Stimulated activated CD4-positive, alpha-beta T cell treated with anti-CD3 and anti-CD28 coated beads, Interleukin-2, amount 100 ng/mL, for 48 hours (primary cell): ENCODE data around the gene ELAVL4.
"Not testable (repeated sequence)": the region's sequence is repeated elsewhere in the genome, so short reads cannot be mapped to it uniquely, and the experiment has no call there.

ENCODE experiments used
- DNase-seq, 2 donors: peaks; one replicate each; pipeline ENCODE4 v3.0.0-alpha.2; 2020

The ELAVL4 gene

DNA sequence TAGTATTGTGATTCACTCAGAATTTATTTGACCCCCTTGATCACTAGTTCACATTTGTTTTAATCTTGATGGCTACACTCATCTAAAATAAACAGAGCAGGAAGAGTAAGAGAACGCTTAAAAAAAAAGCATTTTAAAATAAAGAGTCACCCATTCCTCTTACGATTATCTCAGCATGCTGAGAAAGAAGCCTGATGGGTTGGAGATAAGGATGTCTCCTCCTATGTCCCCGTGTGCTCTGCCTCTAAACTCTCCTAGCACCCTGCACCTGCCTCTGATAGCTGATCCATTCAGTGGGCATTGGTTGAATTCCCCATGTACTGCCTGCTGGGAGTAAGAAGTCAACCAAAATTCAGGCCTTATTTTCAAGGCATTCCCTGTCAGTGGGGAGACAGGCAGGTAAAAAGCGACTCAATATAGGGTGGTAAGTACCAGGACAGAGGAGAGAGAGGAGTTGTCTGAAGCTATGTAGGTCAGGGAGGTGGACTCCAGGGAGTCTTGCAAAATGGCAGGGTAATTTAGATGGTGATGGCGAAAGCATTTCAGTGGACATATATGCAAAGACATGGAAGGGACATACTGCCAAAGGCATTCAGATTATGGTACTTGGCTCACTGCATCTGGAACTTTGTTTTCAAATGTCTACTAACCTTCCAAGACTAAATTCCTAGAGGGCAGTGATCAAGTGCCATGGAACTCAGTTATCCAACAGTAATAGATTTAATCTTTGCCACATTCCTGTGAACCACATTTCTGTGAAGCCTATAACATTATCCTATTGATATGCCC lies 18.4 kb downstream of the ELAVL4 start:
- no peak for DNase-seq

DNA sequence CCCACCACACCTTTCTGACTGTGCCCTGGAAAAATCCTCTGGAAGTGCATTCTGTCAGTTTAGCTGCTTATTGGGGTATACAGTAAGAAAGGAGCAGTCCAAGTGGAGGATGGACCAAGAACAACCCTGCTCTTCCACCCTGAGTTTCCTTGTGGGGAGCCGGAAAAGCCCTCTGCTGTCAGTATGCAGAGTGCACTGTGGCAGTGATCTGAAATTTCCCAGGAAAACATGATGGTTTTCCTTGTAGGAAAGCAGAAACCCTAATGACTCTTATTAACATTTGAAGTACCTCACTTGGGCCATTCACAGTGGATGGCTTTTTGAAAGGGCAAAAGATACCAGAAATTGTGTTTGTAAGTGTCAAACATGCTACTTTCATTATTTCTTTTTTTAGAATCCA lies 20.5 kb downstream of the ELAVL4 start:
- DNase-seq: no peak

- DNase-seq: no peak
Measured at GRCh38 chr1:50132347-50132894, 23.7 kb downstream of the ELAVL4 start.

DNA sequence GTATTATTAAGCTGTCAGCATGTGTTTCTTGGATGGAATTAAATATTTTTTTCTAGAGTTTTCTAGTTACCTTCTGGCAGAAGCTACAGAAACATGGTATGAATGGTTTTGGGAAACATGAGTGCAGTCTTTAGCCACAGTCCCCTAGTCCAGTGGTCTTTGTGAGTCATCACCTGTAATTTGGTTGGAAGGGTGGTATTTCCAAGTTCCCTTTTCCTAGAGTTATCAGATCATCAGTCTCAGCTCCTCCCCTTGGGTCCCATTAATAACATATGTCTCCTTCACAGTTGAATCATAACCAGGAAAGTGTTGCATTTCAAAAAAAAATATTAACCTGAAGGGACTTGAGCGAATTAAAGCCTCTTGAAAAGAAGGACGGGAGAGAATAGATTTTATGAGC lies 27.0 kb downstream of the ELAVL4 start:
- DNase-seq: no peak

DNA sequence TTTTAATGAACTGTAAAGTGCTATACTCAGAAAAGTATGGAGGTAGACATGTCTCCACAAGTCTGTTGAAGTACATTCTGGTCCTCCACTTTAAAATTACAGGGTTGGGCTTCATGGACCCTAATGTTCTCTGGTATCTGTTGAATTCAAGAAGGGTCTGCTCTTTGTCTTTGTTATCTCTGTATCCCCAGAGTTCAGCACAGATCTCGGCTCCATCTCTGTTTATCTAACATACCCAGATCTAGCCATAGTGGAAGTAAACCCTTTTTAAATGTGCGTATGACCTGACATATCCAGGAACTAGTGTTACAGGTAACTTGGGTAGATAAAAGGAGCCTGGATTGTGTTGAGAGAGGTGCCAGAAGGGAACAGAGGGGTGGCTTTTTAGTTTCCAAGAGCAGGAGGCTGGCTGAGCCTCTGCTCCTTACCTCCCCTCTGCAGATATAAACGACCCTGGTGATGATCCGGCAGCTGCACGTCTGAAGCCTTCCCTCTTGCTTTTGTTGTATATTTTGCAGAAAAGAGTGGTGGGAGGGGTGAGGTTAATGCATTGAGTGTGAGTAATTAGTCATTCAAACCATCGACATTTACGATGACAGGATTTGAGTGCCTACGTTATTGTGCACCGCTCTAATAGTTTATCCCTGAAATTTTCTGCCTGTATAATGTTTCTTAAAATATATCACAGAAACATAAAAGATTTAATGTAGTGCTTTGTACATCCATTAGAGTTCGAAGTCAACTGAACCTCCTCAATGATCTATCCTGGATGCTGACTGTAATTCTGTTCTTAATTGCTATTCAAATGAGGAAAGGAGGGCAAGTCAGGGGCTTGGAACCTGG lies 30.8 kb downstream of the ELAVL4 start:
- DNase-seq: no peak

DNA sequence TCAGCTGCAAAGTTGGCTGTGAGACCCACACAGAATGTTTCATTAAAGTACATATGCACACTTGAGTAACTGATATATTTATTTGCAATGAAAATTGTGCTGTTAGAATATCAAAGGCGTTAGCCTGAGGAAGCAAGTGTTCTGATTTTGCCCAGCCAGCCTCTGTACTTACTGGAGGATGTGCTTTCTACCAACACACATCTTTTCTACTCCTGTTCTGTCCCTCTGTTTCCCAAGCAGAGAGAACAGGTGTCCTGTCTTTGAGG lies 31.4 kb downstream of the ELAVL4 start:
- DNase-seq: no peak

GRCh38 chr1:50147191-50147850 lies 38.6 kb downstream of the ELAVL4 start:
- no peak for DNase-seq

DNA sequence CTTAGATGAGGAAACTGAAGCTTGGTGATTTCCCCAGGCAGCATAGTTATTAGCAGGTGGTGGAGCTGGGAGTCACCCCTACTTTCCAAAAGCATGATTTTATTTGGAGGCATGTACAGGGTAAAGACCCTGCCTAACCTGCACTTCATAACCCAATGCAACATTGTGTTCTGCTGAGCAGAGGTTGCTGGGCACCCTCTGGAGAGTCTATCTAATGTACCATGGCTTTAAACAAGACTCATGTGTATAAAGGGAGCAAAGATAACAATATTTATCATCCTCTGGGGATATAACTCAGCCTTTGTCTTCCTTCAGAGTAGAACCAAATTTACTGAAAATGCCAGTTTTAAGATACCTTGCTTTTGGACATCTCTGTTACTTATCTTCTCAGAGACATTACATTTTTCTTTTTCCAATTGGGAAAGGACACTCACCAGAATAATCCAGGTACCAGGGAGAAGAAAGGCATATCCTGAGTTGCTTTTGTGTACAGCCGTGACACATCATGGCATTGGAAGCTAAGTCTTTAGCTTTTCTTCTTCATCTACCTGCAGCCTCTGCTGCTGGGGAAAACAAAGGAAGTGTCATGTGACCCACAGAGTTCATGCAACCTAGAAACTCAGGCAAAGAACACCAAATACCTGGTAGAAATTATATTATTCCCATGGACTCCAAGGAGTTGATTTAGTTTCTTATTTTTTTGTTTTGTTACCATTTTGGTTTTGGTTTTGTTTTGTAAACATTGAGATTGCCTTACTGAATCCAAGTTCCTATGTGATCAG lies 39.6 kb downstream of the ELAVL4 start:
- DNase-seq: no peak

DNA sequence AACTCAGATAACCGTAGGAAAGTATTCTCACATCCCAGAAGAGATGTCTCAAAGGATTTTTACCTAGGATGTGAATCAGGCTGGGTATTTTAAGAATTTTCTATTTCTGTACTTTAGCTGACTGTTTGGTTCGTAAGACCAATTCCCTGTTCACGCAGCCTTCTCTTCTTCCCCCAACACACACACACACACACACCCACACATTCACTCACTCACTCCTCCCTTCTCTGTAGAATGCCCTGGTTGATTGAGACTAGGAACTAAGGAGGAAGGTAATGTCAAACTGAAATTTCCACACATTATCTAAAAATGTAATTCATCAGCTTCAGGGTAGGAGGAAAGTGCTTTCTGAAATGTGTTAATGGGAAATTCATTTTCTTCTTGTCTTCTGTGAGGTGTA lies 43.5 kb downstream of the ELAVL4 start:
- DNase-seq: no peak

DNA sequence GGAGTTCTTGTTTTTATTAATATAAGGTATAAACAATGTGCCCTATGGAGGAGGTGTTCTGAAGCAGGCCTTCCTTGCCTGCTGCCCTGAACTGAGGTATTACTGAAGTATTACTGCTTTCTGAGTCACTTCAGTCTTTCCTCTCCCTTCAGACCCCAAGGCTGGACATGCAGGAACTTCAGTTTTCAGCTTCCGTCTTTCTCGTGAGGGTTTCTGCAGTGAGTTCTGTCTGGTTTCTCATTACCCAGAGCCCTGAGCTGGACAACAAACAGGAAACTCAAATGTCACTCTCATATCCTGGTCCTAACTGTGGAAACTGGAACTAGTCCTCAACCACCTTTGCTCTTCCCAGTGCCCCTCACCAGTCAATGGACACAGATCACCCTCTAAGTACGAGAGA lies 46.8 kb downstream of the ELAVL4 start:
- no peak for DNase-seq

DNA sequence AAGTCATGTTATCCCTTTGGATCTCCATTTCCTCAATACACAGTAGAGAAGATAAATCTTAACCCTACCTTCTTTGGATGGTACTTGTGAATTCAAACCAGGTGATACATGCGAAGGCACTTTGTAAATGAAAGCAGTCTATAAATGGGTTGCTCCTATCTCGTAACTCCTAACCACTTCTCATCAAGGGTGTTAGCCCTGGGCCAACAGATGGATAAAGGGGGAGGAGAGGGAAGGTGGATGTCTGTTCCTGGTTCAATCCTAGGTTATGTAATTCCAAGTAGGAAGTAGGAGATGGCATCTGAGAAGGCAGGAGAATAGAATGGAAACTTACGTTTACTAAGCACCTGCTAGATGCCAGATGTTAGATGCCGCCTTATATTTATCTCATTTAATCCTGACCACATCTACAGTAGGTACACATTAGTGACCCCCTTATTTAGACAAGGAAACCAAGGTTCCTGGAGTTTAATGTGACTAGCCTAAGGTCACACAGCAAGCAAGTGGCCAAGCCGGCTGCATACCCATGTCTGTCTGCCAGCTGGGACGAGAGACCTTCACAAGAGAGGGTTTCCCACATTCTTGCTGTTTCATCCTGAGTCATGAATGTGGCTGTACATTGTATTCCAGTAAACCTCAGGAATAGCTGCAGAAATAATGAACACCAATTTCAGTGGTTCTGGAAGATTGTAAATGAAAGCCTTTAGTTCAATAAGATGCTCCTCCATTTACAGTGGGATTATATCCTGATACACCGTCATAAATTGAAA lies 47.7 kb downstream of the ELAVL4 start:
- no peak for DNase-seq

GRCh38 chr1:50157306-50157941 lies 48.7 kb downstream of the ELAVL4 start:
- DNase-seq: no peak

DNA sequence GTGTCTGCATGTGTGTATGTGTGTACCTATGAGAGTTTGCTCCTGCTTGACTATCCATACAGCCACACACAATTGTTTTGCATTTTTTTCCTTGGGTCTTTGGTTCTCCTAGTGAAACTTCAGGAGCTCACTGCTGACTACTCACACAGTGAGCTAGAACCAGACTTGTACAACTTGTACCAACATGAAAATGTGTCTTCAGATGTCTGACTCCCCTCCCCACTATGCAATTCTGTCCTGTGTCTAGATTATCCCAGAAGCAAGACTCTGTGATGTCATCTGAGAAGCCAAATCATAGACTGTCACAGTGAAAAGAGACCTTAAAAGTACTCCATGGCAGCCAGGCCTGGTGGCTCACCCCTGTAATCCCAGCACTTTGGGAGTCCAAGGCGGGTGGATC lies 49.7 kb downstream of the ELAVL4 start:
- no peak for DNase-seq

- DNase-seq: no peak
Measured at GRCh38 chr1:50163680-50164079, 55.0 kb downstream of the ELAVL4 start.

DNA sequence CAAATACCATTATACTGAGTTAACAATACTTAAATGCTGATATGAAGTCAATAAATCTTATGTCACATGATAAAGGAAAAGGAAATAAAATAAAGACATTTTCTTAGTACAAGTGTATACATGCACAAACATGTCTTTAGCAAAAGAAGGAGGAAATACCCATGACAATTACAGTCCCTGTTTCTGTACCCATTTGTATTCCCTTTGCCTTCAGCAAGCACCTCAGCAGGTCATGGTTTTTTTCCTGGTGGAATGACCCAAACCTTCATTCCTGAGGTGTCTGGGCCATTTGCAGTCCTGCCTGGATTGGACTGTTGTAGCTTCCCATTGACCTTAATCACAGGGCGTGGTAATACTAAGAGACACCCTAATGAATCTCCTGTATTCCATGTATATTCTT lies 57.6 kb downstream of the ELAVL4 start:
- DNase-seq: not testable (repeated sequence)

- no peak for DNase-seq
Measured at GRCh38 chr1:50172299-50172698, 63.6 kb downstream of the ELAVL4 start.

GRCh38 chr1:50174101-50174500 lies 65.4 kb downstream of the ELAVL4 start:
- no peak for DNase-seq

GRCh38 chr1:50175719-50176639 lies 67.3 kb downstream of the ELAVL4 start:
- DNase-seq: no peak

- no peak for DNase-seq
Measured at GRCh38 chr1:50177994-50178393, 69.3 kb downstream of the ELAVL4 start.

DNA sequence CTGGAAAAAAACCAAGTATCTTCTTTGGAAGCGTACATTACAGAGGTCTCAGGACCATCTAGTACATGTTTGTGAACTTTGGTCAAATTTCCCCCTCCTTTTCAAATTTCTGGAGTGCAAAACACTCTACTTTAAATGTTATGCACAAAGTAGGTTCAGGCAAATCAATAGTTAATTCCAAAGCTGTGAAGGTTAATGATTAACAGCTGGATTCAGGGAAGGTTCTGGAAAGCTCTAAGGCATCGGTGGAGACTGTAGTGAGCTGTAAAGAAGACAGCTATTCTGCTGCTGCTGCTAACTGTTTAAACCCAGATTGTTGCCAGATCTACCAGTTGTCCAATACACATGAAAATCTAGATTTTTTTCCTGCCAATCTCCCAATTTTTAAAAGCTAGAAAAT lies 70.9 kb downstream of the ELAVL4 start:
- DNase-seq: no peak
